Right lung (tissue), 5 donors: ENCODE data around the gene FAM81A. TPM values are rescaled to one million over a fixed set of nuclear protein-coding genes. Genes with fewer than 3 reads are reported as not detected.
A peak's percentile ranks its signal among the peaks of the same experiment; 100 is the strongest.
"Not testable (repeated sequence)": the region's sequence is repeated elsewhere in the genome, so short reads cannot be mapped to it uniquely, and the experiment has no call there.

Source experiments
- DNase-seq, 2 donors: peaks; one replicate each; pipeline ENCODE4 v3.0.0-alpha.2; 2013
- polyA plus RNA-seq, 5 donors: library from polyadenylated mRNA; unstranded; fragments of 120-200 nt; gene quantifications; one replicate each; pipeline versions ENCODE4 v1.2.1 to v1.2.3, GENCODE V29; 2013; ENCODE audit warnings: inconsistent platforms in 1 of 5, low replicate concordance in 1 of 5; ENCODE audit not compliant: insufficient read length in 5 of 5, insufficient read depth in 1 of 5

Gene FAM81A
- polyA plus RNA-seq, 5 donors, result 2.6 to 4.0 (median 3.1) TPM

DNA sequence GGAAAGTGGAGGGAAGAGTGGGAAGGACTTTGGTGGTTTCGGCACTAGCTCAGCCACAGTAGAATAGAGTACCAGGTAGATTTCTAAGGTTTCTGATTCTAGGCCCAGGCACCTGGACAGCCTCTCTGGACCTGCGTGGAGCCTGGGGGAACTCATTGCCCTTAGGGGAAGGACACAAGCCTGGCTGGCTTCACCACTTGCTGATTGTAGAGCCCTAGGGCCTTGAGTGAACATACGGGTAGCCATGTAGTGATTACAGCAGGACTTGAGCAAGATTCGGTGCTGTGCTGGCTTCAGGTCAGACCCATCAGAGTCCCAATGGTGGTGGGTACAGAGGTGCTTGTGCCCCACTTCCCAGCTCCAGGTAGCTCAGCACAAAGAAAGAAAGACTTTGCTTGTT lies 47.0 kb downstream of the FAM81A start:
- no peak for DNase-seq

DNA sequence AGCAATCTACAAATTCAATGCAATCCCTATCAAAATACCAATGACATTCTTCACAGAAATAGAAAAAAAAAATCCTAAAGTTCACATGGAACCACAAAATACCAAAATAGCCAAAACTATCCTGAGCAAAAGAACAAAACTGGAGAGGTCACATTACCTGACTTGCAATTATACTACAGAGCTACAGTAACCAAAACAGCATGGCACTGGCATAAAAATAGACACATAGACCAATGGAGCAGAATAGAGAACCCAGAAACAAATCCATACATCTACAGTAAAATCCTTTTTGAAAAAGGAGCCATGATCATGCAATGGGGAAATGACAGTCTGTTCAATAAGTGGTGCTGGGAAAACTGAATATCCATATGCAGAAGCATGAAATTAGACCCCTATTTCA lies 51.5 kb downstream of the FAM81A start:
- DNase-seq, result not testable (repeated sequence)

GRCh38 chr15:59491062-59491461 lies 53.1 kb downstream of the FAM81A start:
- no peak for DNase-seq

GRCh38 chr15:59492389-59493377 lies 54.7 kb downstream of the FAM81A start:
- peak; percentile 56 to 71 for DNase-seq

- DNase-seq, result no peak
Observed at GRCh38 chr15:59501597-59501996, 63.6 kb downstream of the FAM81A start.

- DNase-seq, result no peak
Observed at GRCh38 chr15:59515190-59515589, 77.2 kb downstream of the FAM81A start.

DNA sequence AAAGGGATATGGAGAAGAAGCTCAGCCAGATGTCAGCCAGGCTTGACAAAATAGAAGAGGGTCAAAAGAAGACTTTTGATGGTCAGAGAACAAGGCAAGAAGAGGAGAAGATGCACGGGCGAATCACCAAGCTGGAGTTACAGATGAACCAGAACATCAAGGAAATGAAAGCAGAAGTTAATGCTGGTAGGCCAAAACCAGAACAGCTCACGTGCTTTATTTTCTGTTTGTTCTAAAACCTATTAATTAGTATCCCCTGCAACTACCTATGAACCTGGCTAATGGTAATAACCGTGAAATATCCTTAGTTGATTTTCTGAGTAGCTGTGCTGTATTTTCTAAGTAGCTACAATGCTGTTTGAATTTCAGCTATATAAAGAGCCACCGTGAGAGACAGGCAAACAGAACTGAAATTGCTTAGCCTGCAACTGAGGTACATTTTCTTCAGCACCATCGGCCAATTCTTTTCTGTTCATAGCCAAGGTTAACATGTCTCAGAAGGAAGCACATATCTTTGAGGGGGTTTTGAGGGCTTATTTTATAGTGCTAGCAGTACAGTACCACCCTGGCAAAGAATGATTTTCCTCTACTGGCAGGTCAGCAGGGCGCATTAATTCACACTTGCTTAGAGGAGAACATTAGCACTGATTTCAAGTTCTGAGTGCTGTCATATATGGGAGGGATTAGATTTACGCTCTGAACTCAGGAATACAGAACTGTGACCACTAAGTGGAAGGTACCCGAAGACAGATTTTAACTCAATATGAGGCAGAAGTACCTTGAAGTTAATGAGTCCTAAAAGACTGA lies 78.9 kb downstream of the FAM81A start:
- DNase-seq, result no peak

DNA sequence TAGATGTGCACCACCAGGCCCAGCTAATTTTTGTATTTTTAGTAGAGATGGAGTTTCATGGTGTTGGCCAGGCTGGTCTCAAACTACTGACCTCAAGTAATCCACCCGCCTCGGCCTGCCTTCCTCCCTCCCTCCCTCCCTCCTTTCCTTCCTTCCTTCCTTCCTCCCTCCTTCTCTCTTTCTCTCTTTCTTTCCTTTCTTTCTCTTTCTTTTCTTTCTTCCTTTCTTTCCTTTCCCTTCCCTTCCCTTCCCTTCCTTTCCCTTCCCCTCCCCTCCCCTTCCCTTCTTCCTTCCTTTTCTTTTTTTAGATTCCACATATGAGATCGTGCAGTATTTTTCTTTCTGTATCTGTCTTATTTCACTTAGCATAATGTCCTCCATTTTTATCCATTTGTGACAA lies 81.3 kb downstream of the FAM81A start:
- no peak for DNase-seq

GRCh38 chr15:59521443-59521842 lies 83.5 kb downstream of the FAM81A start:
- no peak for DNase-seq

DNA sequence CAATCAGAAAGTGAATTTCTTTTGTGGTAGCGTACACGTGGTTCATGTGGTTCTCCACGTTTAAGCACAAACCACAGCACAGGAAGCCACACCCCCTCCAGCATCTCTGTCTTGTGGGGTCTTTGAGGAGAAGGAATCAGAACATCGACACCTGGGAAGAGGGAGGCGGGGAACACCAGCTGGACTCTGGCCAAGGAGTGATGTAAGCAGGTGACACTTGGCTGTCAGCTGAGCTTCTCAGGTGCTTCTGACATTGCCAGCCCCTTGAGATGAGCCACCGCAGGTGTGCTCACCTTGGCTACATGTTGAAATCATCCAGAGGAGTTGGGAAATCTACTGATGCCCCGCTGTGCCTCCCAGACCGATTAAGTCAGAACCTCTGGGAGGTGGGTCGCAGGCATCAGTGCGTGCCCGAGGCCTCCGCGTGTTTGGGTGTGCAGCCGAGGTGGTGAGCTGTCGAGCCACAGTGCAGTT lies 85.0 kb downstream of the FAM81A start:
- DNase-seq, result no peak

DNA sequence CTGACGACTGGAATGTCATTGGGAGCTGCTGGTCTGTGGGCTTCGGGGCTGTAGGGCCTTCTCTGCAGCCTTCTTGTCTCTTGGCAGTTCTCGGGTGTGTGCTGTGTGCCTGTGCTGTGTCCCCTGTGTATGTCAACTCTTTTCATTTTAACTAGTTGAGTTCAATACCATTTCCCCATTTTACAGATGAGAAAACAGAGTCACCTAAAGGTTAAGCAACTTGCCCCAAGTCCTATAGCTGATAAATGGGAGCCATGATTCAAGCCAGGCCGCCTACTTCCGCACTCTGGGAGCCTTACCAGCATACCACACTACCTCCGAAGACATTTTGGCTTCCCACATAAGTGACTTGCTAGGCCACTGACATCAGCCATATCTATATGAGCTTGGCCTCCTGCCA lies 85.7 kb downstream of the FAM81A start:
- no peak for DNase-seq

DNA sequence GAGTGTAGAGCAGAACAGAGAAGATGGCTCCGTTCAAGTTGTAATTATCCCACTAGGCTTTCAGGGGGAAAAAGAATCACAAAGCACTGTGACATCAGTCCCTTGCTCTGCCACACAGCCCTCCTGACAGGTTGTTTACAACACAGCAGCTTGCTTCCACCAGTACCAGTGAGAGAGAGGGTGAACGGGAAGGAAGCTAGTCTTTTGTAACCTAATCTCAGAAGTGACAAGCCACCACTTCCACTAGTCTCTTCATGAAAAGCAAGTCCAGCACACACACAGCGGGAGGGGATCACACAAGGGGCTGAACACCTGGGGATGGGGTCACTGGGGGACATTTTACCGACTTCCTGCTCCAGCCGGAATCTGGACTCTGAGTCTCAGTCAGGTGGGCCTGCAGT lies 86.3 kb downstream of the FAM81A start:
- DNase-seq, result no peak

DNA sequence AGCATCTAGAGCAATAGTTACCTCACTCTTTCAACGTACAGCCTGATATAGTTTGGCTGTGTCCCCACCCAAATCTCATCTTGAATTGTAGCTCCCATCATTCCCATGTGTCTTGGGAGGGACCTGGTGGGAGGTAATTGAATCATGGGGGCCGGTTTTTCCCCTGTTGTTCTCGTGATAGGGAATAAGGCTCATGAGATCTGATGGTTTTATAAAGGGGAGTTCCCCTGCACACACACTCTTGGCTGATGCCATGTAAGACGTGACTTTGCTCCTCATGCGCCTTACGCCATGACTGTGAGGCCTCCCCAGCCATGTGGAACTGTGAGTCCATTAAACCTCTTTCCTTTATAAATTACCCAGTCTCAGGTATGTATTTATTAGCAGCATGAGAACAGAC lies 88.5 kb downstream of the FAM81A start:
- DNase-seq, result not testable (repeated sequence)

GRCh38 chr15:59528429-59528828 lies 90.4 kb downstream of the FAM81A start:
- no peak for DNase-seq

DNA sequence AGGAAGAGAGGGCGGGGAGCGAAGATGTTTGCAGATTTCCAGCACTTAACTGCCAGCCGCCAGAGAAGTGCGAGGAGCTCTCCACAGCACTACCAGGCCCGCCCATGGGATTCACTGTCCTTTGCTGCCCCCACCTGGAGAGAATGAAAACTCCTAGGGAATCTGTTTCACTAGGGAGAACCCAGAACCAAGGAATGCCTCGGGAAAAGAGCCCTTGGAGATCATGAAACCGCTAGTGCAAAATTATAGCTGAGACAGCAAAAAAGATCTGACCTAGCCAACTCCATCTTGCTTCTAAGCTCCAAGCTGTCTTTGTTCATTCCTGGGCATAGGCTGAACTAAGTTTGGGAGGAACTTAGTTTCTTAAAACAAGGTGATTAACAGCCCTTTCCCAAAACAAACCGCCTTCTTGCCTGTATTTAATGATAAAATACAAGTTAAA lies 91.0 kb downstream of the FAM81A start:
- peak; percentile 59 to 79 for DNase-seq

- DNase-seq, result no peak
Observed at GRCh38 chr15:59531066-59531675, 93.2 kb downstream of the FAM81A start.

DNA sequence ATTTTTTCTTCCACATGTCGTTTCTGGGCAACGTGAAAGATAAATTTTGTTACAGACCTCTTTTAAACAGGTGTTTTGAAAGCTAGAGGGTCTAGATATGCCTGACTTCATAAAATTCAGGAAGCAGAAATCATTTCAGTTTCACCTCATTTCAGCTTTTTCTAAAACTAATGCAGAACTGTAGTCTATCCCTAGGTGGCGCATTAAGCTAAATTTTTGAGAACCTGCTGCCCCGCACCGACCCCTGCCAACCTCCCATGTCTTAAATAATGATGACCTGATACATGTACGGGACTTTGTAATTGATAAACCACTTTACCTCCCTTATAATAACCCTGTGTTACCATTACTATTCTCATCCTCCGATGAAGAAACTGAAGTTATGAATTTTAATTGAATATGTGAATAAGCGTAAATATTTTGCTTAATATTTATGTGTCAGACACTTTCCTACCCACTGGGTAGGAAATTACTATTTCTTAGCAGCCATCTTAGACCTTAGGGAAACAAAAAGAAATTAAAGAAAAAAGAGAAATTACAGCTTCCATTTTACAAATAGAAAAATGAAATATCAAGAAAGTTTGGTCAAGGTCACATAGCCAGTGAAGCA lies 94.9 kb downstream of the FAM81A start:
- no peak for DNase-seq

- DNase-seq, result no peak
Observed at GRCh38 chr15:59536553-59536952, 98.6 kb downstream of the FAM81A start.

GRCh38 chr15:59537403-59537802 lies 99.4 kb downstream of the FAM81A start:
- no peak for DNase-seq

DNA sequence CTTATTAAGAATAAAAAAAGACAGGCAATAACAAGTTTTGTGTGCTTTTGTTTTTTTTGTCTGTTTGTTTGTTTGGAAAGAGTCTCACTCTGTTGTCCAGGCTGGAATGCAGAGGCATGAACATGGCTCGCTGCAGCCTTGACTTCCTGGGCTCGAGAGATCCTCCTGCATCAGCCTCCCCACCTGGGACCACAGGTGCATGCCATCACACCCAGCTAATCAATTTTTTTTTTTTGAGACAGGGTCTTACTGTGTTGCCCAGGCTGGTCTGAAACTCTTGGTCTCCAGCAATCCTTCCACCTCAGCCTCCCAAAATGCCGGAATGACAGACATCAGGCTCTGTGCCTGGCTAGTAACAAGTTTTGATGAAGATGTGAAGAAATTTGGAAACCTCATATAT lies 100.5 kb downstream of the FAM81A start:
- no peak for DNase-seq

GRCh38 chr15:59539799-59540198 lies 101.8 kb downstream of the FAM81A start:
- no peak for DNase-seq

DNA sequence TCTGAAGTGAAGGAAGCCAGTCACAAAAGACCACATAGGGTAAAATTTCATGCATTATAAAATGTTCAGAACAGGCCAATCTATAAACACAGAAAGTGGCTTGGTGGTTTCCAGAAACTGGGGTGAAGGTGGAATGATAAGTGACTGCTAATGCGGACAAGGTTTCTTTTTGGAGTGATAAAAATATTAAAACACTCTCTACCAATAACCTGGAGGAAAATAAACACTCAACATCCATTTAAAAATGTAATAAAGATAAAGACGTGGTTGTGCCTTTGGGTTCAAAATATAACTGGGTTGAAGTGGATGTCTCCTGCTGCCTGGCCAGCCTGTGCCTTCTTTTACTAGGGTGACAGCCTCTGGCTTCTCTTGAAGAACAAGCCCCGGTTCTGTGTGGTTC lies 102.7 kb downstream of the FAM81A start:
- DNase-seq, result no peak
